Measurements from ENCODE around the gene PLEKHM2.

Gene PLEKHM2

GRCh38 chr1:15722411-15722810 is 38.3 kb downstream of the PLEKHM2 start:
- DNase-seq (ENCODE audit: extremely low spot score, insufficient read length, low read depth) = no peak
- FAIRE-seq = no peak

GRCh38 chr1:15722836-15723532 is 38.9 kb downstream of the PLEKHM2 start:
- DNase-seq (ENCODE audit: extremely low spot score, insufficient read length, low read depth) (no peak), FAIRE-seq (no peak)

GRCh38 chr1:15723631-15724246 is 39.6 kb downstream of the PLEKHM2 start:
- FAIRE-seq = no peak
- no peak for DNase-seq (ENCODE audit: extremely low spot score, insufficient read length, low read depth)

- no peak for FAIRE-seq
- DNase-seq (ENCODE audit: extremely low spot score, insufficient read length, low read depth) = no peak
Observed at GRCh38 chr1:15724949-15725880, 41.1 kb downstream of the PLEKHM2 start.

GRCh38 chr1:15726508-15726907 is 42.4 kb downstream of the PLEKHM2 start:
- FAIRE-seq (no peak), DNase-seq (ENCODE audit: extremely low spot score, insufficient read length, low read depth) (no peak)

GRCh38 chr1:15727021-15727420 is 42.9 kb downstream of the PLEKHM2 start:
- DNase-seq (ENCODE audit: extremely low spot score, insufficient read length, low read depth) (no peak), FAIRE-seq (no peak)

- FAIRE-seq (no peak), DNase-seq (ENCODE audit: extremely low spot score, insufficient read length, low read depth) (no peak)
Observed at GRCh38 chr1:15727424-15727823, 43.3 kb downstream of the PLEKHM2 start.

GRCh38 chr1:15727866-15728534 is 43.9 kb downstream of the PLEKHM2 start:
- no peak for FAIRE-seq
- no peak for DNase-seq (ENCODE audit: extremely low spot score, insufficient read length, low read depth)

- DNase-seq (ENCODE audit: extremely low spot score, insufficient read length, low read depth) (no peak), FAIRE-seq (no peak)
Observed at GRCh38 chr1:15728937-15729657, 45.0 kb downstream of the PLEKHM2 start.

- FAIRE-seq = no peak
- DNase-seq (ENCODE audit: extremely low spot score, insufficient read length, low read depth) = no peak
Observed at GRCh38 chr1:15730423-15730822, 46.3 kb downstream of the PLEKHM2 start.

- FAIRE-seq = no peak
- DNase-seq (ENCODE audit: extremely low spot score, insufficient read length, low read depth) = no peak
Observed at GRCh38 chr1:15730936-15731335, 46.8 kb downstream of the PLEKHM2 start.

- no peak for FAIRE-seq
- no peak for DNase-seq (ENCODE audit: extremely low spot score, insufficient read length, low read depth)
Observed at GRCh38 chr1:15731735-15732685, 47.9 kb downstream of the PLEKHM2 start.

- no peak for DNase-seq (ENCODE audit: extremely low spot score, insufficient read length, low read depth)
- FAIRE-seq = no peak
Observed at GRCh38 chr1:15732686-15733081, 48.6 kb downstream of the PLEKHM2 start.

GRCh38 chr1:15733218-15733725 is 49.2 kb downstream of the PLEKHM2 start:
- DNase-seq (ENCODE audit: extremely low spot score, insufficient read length, low read depth) (no peak), FAIRE-seq (no peak)

GRCh38 chr1:15733726-15734226 is 49.7 kb downstream of the PLEKHM2 start:
- no peak for FAIRE-seq
- no peak for DNase-seq (ENCODE audit: extremely low spot score, insufficient read length, low read depth)

- DNase-seq (ENCODE audit: extremely low spot score, insufficient read length, low read depth) (no peak), FAIRE-seq (no peak)
Observed at GRCh38 chr1:15734296-15734695, 50.2 kb downstream of the PLEKHM2 start.

GRCh38 chr1:15734901-15735300 is 50.8 kb downstream of the PLEKHM2 start:
- no peak for DNase-seq (ENCODE audit: extremely low spot score, insufficient read length, low read depth)
- no peak for FAIRE-seq

GRCh38 chr1:15735304-15736037 is 51.4 kb downstream of the PLEKHM2 start:
- DNase-seq (ENCODE audit: extremely low spot score, insufficient read length, low read depth) (no peak), FAIRE-seq (no peak)
